Right lobe of liver (tissue), 6 donors: ENCODE data around the gene OLA1. TPM values are rescaled to one million over a fixed set of nuclear protein-coding genes. Genes with fewer than 3 reads are reported as not detected.

Experiments
- ATAC-seq, 4 donors: fragments of 200-7000 bp; cut with Tn5 transposase; one replicate each; pipeline ENCODE4 v1.9.1; 2020; ENCODE audit warnings: mild to moderate bottlenecking in 4 of 4, moderate library complexity in 4 of 4
- DNase-seq, 3 donors: peaks; one replicate each; pipeline ENCODE4 v3.0.0-alpha.2; 2020
- H3K27ac ChIP-seq, 3 donors: fragments of 200-600 bp; one replicate each; pipeline ENCODE4 v1.8.0; 2022
- H3K27me3 ChIP-seq, 2 donors: fragments of 200-600 bp; one replicate each; pipeline ENCODE4 v1.8.0; 2022
- H3K36me3 ChIP-seq, 4 donors: fragments of 200-600 bp; sonication (generic) in 1 of 4; one replicate each; pipeline versions ENCODE4 v1.5.1 to v1.8.0; 2017 to 2022; ENCODE audit warnings: control low read depth in 1 of 4
- H3K4me1 ChIP-seq, 4 donors: fragments of 200-600 bp; sonication (generic) in 1 of 4; one replicate each; pipeline versions ENCODE4 v1.5.1 to v1.8.0; 2017 to 2022; ENCODE audit warnings: control low read depth in 1 of 4
- H3K4me3 ChIP-seq, 3 donors: fragments of 200-600 bp; one replicate each; pipeline ENCODE4 v1.8.0; 2022
- H3K9me3 ChIP-seq, 4 donors: fragments of 200-600 bp; sonication (generic) in 1 of 4; one replicate each; pipeline versions ENCODE4 v1.5.1 to v1.8.0; 2017 to 2022; ENCODE audit warnings: control low read depth in 1 of 4
- CTCF ChIP-seq, 4 donors: fragments of 200-600 bp in 3 of 4; fragments of 450-650 bp in 1 of 4; IDR thresholded peaks; one replicate each; pipeline versions ENCODE4 v1.5.1 to v1.8.0; 2016 to 2022; ENCODE audit warnings: antibody characterized with exemption in 4 of 4, mild to moderate bottlenecking in 2 of 4
- POLR2A ChIP-seq: fragments of 450-650 bp; IDR thresholded peaks from one replicate; pipeline ENCODE4 v1.6.1; 2017; ENCODE audit warnings: antibody characterized with exemption, mild to moderate bottlenecking
- WGBS: methylation state at CpG from one replicate; pipeline ENCODE4 v1.1.6; 2018; ENCODE audit warnings: low coverage, low lambda C conversion rate; ENCODE audit not compliant: insufficient coverage; ENCODE audit errors: missing lambda C conversion rate; 5-methylcytosine and 5-hydroxymethylcytosine counted together
- intact Hi-C, 2 donors: fragments of 100-400 bp; cut with DNase I; formaldehyde crosslinking; loops; one replicate each; pipeline versions ENCODE4 v1.11.2 to v1.14.1; 2022
- total RNA-seq, 6 experiments: library from RNA; depleted of rRNA in 2 of 6; stranded (reverse); fragments of >200 nt in 2 of 6; fragmentation: NEBNext Ultra II Directional in 3 of 6; extraction: Animal tissue kit (Norgen Biotek cat#: 25700) in 3 of 6; gene quantifications; one replicate each; pipeline versions ENCODE4 v1.1.0 to v1.2.4, GENCODE V29; 2016 to 2023
- donor health status: DM: no; HTN: yes; CAD: no.
- donor health status: DM: no; HTN: no; CAD: no.
- donor health status: DM: no; HTN: no; CAD: no.
- donor health status: DM: no; HTN: yes; CAD: no.
- donor health status: DM: no; HTN: yes; CAD: no.

OLA1 gene
- total RNA-seq, 6 experiments from 2014 or later: 22.2 to 60.8 (median 38.6) TPM

- Histone ChIP-seq H3K4me3 (no peak overlapping the region), H3K27me3 (no peaks in the 10 kb centered on the region), H3K27ac (no peak overlapping the region), H3K9me3 (no peaks in the 10 kb centered on the region), H3K4me1 (no peaks in the 10 kb centered on the region), H3K36me3 (no peaks in the 10 kb centered on the region)
- no peak for TF ChIP-seq POLR2A
- TF ChIP-seq CTCF (IDR thresholded peaks at IDR 0.05): no peak
- 94% methylated on average over 2 of the region's 4 CpGs for WGBS
- ATAC-seq: no peak
- DNase-seq: no peak
- intact Hi-C loops: no loop called here
Measured at GRCh38 chr2:174219321-174219720, 29.0 kb downstream of the OLA1 start.

- H3K27ac ChIP-seq: no peak overlapping the region
- intact Hi-C loops: no loop called here
- WGBS: 91% methylated on average over 5 of the region's 7 CpGs
Measured at GRCh38 chr2:174218773-174219172, 29.6 kb downstream of the OLA1 start.

GRCh38 chr2:174217869-174218268 is 30.5 kb downstream of the OLA1 start:
- WGBS: 100% methylated on average over 1 of the region's 1 CpG
- Histone ChIP-seq H3K36me3 (no peaks in the 10 kb centered on the region), H3K4me1 (no peaks in the 10 kb centered on the region), H3K4me3 (no peak overlapping the region), H3K9me3 (no peaks in the 10 kb centered on the region), H3K27me3 (no peaks in the 10 kb centered on the region), H3K27ac (no peak overlapping the region)
- no peak for ATAC-seq
- TF ChIP-seq CTCF (IDR thresholded peaks at IDR 0.05) (no peak), POLR2A (no peak)
- no peak for DNase-seq
- intact Hi-C loops: no loop called here

More at GRCh38 chr2:174218773-174219172, 29.6 kb downstream of the OLA1 start:
- TF ChIP-seq POLR2A (no peak), CTCF (IDR thresholded peaks at IDR 0.05) (no peak)
- no peak overlapping the region for H3K4me3 ChIP-seq
- DNase-seq (no peak), ATAC-seq (no peak)
- no peaks in the 10 kb centered on the region for H3K9me3 ChIP-seq
- H3K36me3 ChIP-seq: no peaks in the 10 kb centered on the region
- no peaks in the 10 kb centered on the region for H3K27me3 ChIP-seq
- no peaks in the 10 kb centered on the region for H3K4me1 ChIP-seq

GRCh38 chr2:174211954-174212353 is 36.4 kb downstream of the OLA1 start:
- TF ChIP-seq POLR2A (no peak), CTCF (IDR thresholded peaks at IDR 0.05) (no peak)
- intact Hi-C loops: no loop called here
- no peak overlapping the region for H3K4me3 ChIP-seq
- H3K27ac ChIP-seq: no peak overlapping the region
- ATAC-seq (no peak), DNase-seq (no peak)
- no peaks in the 10 kb centered on the region for H3K36me3 ChIP-seq
- H3K9me3 ChIP-seq: no peaks in the 10 kb centered on the region
- no peaks in the 10 kb centered on the region for H3K4me1 ChIP-seq
- H3K27me3 ChIP-seq: no peaks in the 10 kb centered on the region

- Histone ChIP-seq H3K9me3 (no peaks in the 10 kb centered on the region), H3K4me3 (no peak overlapping the region), H3K36me3 (no peaks in the 10 kb centered on the region), H3K4me1 (no peaks in the 10 kb centered on the region), H3K27ac (no peak overlapping the region), H3K27me3 (no peaks in the 10 kb centered on the region)
- WGBS: 100% methylated on average over 2 of the region's 2 CpGs
- ATAC-seq (no peak), DNase-seq (no peak)
- intact Hi-C loops: no loop called here
- TF ChIP-seq POLR2A (no peak), CTCF (IDR thresholded peaks at IDR 0.05) (no peak)
Measured at GRCh38 chr2:174210862-174211261, 37.5 kb downstream of the OLA1 start.
